Ureter (tissue), 1 donor: ENCODE results near the gene HTN3. TPM values are rescaled to one million over a fixed set of nuclear protein-coding genes. Genes with fewer than 3 reads are reported as not detected.
"Not testable (repeated sequence)": the region's sequence is repeated elsewhere in the genome, so short reads cannot be mapped to it uniquely, and the experiment has no call there.

ENCODE experiments used
- DNase-seq: peaks from one replicate; pipeline ENCODE4 v3.0.0-alpha.2; 2020; ENCODE audit warnings: low spot score
- total RNA-seq: library from RNA; stranded (reverse); gene quantifications from one replicate; pipeline ENCODE4 v1.2.4, GENCODE V29; 2023
- donor health status: DM: yes; HTN: yes; CAD: no.

The HTN3 gene
- total RNA-seq, result not detected

DNA sequence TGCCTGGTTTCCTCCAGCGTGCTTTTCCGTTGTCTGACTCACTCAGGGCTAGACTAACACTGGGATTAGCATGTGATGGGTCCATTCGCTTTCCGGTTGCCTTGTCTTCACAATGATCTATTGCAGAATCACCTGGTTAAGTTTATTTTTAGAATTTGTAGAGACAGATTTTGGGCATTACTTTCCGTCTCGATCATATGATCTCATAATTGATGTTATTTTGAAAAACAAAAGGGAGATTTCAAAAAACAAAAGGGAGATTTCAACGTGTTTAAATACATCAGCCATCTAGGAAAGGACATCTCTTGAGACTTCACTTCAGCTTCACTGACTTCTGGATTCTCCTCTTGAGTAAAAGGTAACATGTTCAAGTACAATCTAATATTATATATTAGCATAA is at the start of gene HTN3:
Gene HTN3, plus strand, starts transcription at position 301 of the 400 bp plus-strand sequence. CDS start 2,282 bp downstream, outside the sequence.
- not testable (repeated sequence) for DNase-seq

DNA sequence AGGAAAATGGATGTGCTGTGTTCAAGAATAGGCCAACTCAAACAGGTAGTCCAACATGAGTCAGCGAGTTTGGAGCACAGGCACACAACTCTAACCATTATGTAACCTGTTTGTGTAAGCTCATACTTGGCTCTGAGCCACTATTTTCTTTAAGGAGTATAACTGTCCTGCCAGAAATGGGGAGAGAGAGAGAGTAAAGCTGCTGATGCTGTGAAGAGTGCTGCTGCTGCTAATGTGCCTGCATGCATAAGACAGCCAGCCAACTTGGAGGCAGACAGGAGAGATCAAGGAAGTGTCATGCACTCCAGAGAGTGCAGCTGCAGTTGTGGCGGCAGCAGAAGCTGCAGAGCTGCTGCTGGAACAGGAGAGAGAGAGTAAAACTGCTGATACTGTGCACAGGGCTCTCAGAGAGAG is 44.2 kb upstream of the HTN3 start:
- no peak for DNase-seq

DNA sequence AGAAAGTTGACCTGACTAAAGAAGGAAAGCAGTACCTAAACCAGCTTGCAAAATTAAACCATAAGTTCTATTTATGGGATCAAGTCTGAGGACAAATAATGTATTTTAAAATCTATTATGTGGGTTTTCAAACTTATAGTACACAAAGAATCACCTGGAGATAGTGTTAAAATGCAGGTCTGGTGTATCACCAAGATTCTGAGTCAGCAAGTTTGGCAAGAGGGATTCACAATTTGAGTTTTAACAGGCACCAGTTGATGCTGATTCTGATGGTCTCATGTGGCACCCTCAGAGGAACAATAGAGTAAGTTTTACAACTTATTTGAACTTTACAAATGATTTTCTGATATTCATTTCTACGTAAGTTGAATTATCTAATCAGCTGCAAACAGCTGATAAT is 41.6 kb upstream of the HTN3 start:
- DNase-seq, result no peak

DNA sequence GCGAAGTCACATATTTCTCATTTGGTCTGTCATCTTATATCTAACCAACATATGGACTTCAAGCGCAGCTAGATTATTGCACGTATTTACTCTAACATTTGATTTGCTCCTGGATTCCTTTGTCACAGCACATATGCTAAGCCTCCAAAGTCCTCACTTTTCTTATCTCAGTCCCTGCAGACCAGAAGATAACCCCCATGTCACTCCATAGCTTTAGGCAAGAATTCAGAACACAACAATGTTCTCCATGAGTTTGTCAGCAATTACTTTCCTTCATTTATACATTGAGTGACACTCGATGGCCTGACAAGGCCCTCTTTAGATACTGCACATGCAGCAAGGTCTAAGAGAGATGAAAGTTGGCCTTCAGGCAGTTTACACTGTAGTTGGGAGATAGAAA is 37.2 kb upstream of the HTN3 start:
- DNase-seq, result no peak

DNA sequence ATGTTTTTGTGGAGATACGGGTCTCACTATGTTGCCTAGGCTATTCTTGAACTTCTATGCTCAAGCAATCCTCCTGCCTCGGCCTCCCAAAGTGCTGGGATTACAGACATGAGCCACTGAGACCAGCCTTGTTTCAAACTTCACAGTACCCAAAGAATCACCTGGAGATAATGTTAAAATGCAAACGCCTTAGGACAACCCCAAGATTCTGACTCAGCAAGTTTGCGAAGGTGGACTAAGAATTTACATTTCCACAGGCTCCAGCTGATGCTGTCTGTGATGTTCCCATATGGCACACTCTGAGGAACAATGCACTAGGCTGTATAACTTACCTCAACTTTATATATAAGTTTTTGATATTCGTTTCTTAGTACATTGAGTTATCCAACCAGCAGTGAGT is 33.5 kb upstream of the HTN3 start:
- no peak for DNase-seq

DNA sequence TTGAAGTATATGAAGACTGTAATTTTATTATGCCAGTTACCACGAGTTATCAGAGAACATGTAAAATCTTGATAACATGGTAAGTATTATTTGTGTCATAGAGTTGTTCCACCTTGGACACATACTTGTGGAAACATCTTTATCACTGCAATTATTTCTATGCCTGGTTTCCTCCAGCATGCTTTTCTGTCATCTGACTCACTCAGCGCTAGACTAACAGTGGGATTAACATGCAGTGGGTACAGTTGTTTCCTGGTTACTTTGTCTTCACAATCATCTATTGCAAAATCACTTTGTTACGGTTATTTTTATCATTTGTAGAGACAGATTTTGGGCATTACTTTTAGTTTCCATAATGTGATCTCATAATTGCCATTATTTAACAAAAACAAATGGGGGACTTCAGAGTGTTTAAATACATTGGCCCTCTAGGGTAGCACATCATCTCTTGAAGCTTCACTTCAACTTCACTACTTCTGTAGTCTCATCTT is 32.7 kb upstream of the HTN3 start, which contains the start of gene STATH:
Gene STATH, plus strand, starts transcription at position 441 of the 491 bp plus-strand sequence. CDS start 2,472 bp downstream, outside the sequence.
- no peak for DNase-seq

DNA sequence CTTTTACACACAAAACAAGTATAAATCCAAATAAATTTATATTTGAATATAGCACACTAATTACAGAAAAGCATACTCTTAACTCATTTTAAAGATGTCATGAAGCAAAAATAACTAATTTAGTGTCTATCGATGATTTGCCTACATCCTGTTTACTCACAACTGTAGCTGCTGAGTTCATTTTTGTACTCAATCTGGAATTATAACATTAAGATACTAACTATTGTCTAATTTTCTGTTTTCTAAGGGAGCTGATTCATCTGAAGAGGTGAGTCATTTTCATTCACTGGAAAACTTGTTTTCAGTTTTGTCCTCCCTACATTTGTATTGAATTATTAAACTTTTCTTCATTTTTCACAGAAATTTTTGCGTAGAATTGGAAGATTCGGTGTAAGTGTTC is 28.8 kb upstream of the HTN3 start:
- no peak for DNase-seq

DNA sequence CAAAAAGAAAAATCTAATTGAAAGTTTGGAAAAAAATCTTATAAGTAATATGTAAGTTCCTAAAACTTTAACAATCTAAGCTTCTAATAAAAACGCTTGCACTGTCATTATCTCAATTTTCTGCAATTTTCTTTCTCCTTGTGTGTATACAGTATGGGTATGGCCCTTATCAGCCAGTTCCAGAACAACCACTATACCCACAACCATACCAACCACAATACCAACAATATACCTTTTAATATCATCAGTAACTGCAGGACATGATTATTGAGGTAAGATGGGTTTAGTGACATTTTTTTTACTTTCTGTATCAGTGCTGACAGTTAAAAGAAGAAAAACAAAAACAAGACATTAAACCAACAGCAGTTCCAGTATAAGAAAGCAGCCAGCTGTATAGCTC is 27.5 kb upstream of the HTN3 start:
- DNase-seq, result no peak

DNA sequence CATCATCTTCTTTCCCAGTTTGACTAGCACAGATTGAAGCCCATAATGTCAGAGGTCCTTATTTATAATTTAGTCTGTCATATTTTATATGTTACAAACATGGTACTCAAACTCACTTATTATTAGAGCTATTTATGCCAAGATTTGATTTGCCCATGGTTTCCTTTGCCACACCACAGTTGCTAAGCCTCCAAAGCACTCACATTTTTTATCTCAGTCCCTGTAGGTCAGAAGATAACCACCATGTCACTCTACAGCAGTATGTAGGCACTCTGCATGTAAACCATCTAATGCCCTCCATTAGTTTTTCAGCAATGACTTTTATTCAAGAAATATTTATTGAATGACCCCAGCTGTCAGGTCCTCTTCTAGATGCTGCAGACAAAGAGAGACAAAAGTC is 25.8 kb upstream of the HTN3 start:
- DNase-seq, result no peak

DNA sequence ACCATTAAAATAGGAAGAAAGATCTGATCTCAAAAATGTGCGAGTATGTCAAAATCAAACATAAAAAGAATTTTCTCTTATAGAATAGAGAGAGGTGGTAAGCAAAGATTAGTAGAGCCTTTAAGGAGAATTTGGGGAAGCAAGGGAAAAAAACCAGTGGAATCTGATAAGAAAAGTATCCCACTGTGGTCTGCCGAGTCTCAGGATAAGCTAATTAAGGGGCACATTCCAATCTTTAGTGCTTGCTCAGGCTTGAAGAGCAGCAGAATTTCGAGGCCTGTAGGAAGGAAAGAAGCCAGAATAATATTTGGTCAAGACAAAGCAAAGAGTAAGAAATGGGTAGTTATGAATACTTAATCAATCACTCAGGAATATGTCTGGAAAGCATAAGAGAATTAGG is 19.5 kb upstream of the HTN3 start:
- DNase-seq, result no peak

DNA sequence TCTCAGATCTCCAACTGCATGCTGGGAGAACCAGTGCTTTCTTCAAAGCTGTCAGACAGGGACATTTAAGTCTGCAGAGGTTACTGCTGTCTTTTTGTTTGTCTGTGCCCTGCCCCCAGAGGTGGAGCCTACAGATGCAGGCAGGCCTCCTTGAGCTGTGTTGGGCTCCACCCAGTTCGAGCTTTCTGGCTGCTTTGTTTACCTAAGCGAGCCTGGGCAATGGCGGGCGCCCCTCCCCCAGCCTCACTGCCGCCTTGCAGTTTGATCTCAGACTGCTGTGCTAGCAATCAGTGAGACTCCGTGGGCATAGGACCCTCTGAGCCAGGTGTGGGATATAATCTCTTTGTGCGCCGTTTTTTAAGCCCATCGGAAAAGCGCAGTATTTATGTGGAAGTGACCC is 9.3 kb upstream of the HTN3 start:
- not testable (repeated sequence) for DNase-seq

DNA sequence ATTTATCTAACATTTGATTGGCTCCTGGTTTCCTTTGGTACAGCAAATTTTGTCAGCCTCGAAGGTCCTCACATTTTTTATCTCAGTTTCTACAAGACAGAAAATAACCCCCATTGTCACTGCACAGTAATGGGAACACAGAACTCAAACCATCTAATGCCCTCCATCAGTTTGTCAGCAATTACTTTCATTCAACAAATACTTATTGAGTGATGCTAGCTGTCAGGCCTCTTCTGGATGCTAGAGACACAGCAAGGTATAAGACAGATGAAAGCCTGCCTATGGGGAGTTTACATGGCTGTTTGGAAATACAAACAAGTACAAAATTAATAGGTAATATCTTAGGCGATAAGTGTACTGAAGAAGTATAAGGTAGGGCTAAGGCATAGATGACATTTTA is 5.0 kb upstream of the HTN3 start:
- DNase-seq, result no peak

DNA sequence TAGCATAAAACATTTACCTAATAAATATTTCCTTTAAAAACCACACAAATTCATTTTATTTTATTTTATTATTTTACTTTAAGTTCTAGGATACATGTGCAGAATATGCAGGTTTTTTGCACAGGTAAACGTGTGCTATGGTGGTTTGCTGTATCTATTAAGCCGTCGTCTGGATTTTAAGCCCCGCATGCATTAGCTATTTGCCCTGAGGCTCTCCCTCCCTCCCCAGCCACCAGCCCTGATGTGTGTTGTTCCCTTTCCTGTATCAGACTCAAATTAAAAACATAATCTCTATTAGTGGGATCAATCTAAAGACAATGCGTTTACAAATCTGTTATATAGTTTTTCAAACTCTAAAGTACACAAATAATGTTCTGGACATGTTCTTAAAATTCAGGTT is 1.2 kb upstream of the HTN3 start:
- DNase-seq, result no peak

DNA sequence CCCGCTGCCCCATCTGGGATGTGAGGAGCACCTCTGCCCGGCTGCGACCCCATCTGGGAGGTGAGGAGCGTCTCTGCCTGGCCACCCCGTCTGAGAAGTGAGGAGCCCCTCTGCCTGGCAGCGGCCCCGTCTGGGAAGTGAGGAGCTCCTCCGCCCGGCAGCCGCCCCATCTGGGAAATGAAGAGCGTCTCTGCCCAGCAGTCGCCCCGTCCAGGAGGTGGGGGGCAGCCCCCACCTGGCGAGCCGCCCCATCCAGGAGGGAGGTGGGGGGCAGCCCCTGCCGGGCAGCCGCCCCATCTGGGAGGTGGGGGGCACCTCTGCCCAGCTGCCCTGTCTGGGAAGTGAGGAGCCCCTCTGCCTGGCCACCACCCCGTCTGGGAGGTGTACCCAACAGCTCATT is 9.3 kb downstream of the HTN3 start:
- DNase-seq, result not testable (repeated sequence)

DNA sequence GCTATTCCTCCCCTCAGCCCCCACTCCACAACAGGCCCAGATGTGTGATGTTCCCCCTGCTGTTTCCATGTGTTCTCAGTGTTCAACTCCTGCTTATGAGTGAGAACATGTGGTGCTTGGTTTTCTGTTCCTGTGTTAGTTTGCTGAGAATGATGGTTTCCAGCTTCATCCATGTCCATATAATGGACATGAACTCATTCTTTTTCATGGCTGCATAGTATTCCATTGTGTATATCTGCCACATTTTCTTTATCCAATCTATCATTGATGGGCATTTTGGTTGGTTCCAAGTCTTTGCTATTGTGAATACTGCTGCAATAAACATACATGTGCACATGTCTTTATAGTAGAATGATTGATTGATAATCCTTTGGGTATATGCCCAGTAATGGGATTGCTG is 11.7 kb downstream of the HTN3 start:
- DNase-seq, result not testable (repeated sequence)

DNA sequence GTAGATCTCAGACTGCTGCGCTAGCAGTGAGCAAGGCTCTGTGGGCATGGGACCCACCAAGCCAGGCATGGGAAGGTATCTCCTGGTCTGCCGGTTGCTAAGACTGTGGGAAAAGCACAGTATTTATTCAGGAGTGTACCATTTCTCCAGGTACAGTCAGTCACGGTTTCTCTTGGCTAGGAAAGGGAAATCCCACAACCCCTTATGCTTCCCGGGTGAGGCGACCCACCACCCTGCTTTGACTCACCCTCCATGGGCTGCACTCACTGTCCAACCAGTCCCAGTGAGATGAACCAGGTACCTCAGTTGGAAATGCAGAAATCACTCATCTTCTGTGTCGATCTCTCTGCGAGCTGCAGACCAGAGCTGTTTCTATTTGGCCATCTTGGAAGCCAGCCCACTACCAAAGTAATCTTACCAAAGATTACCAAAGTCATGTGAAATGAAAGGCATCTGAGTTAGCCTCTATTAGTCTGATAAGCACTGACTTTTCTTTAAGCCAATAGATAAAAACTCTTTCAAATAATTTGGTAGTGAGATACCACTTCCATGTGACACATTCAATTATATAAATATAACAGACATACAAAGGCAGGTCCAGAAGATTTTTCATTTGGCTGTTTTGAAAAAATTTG is 13.5 kb downstream of the HTN3 start:
- no peak for DNase-seq

DNA sequence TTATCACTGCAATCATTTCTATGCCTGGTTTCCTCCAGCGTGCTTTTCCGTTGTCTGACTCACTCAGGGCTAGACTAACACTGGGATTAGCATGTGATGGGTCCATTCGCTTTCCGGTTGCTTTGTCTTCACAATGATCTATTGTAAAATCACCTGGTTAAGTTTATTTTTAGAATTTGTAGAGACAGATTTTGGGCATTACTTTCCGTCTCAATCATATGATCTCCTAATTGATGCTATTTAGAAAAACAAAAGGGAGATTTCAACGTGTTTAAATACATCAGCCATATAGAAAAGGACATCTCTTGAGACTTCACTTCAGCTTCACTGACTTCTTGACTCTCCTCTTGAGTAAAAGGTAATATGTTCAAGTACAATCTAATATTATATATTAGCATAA is 21.9 kb downstream of the HTN3 start, which contains the start of gene HTN1:
Gene HTN1, plus strand, starts transcription at position 301 of the 400 bp plus-strand sequence. CDS start 2,639 bp downstream, outside the sequence.
- DNase-seq, result not testable (repeated sequence)

DNA sequence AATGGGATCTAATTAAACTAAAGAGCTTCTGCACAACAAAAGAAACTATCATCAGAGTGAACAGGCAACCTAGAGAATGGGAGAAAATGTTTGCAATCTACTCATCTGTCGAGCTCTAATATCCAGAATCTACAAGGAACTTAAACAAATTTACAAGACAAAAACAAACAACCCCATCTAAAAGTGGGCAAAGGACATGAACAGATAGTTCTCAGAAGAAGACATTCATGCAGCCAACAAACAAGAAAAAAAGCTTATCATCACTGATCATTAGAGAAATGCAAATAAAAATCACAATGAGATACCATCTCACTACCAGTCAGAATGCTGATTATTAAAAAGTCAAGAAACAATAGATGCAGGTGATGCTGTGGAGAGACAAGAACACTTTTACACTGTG is 28.3 kb downstream of the HTN3 start:
- DNase-seq, result not testable (repeated sequence)

DNA sequence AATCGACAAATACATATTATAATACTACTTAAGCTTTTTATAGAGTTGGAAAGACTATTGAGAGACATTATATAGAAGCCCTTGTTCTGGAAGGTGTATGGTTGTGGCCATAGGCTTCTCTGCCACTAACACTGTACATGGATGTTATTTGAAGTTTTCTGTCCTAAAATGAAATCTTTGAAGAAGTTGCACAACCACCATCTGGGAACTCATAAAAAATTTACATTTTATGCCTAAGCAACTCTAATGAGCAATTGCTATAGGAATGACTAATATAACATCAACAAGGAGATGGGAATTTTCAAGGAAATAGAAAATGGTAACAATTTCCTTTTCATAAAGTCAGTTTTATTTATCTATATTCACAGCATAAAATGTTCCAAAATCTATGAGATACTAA is 29.4 kb downstream of the HTN3 start:
- no peak for DNase-seq

DNA sequence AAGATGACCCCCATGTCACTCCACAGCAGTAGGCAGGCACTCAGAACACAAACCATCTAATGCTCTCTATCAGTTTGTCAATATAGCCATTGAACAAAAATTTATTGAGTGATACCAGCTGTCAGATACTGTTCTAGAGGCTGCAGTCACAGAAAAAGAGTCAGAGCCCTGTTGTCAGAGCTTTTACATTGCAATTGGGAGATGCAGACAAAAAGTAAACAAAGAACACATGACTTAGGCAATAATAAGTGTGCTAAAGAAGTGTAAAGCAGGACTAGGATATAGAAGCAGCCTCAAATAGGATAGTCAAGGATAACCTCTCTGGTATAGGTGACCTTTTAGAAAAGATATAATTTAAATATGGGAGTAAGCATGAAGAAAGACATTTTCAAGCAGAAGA is 30.9 kb downstream of the HTN3 start:
- DNase-seq, result no peak

DNA sequence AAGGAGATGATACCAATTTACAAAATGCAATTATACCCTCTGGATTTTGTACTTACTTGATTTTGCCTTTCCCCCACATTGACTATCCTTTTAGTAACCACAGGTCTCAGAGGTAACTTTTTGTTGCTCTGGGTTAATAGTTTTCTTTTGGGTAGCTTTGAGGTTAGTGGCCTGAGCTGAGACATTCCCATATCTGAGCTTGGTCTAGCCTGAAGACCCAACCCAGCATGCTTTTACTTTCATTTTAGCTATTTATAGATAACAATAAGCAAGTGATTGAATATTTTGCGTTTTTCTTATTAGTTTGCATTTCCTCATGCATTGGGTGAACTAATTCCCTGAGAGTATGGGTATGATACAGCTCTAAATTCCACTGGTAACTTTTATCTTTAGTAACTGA is 33.7 kb downstream of the HTN3 start:
- DNase-seq, result no peak

DNA sequence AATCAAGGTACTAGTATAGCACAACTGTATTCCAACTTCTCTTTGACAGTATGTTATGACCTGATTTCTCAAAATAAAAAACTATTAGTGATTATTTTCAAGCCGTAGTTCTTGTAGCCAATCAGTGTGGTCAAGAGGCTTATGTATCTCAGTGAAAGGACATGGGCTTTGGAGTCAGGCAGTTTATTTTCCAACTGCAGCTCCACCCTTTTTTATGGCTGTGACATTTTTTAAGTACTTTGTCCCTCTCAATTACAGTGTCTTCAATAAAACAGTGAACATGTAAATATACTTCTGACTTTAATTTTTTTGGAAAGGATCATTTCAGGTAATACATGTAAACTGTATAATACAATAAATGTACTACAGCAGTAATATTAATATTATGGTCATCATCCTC is 51.9 kb downstream of the HTN3 start:
- no peak for DNase-seq
